GM13976 (cell line): ENCODE results near the gene OR4E2.
"Not testable (repeated sequence)": the region's sequence is repeated elsewhere in the genome, so short reads cannot be mapped to it uniquely, and the experiment has no call there.

ENCODE experiments used
- DNase-seq: peaks from one replicate; pipeline ENCODE4 v3.0.0; 2012; ENCODE audit warnings: low spot score
- CTCF ChIP-seq: IDR thresholded peaks from 2 replicates; pipeline ENCODE4 v1.5.1; 2012; ENCODE audit warnings: borderline replicate concordance, mild to moderate bottlenecking; ENCODE audit not compliant: insufficient read depth; ENCODE audit errors: extremely low read depth, missing control alignments, control extremely low read depth
- in situ Hi-C: fragments of 300-500 bp; cut with MboI; formaldehyde crosslinking; loops from one replicate; pipeline ENCODE4 v1.12.0; 2022; ENCODE audit warnings: low sequenced_read_pairs, mixed read lengths, inconsistent platforms; ENCODE audit not compliant: unreplicated experiment

OR4E2 gene

GRCh38 chr14:21680072-21680471, 26.4 kb downstream of the OR4E2 start:
- in situ Hi-C loops, result no loop called here
- no peak for DNase-seq
- no peak for TF ChIP-seq CTCF

- TF ChIP-seq CTCF, result no peak
- no peak for DNase-seq
- in situ Hi-C loops, result no loop called here
These were observed 32.8 kb downstream of the OR4E2 start for GRCh38 chr14:21686468-21686867.

GRCh38 chr14:21694425-21694824, 40.8 kb downstream of the OR4E2 start:
- in situ Hi-C loops, result no loop called here
- TF ChIP-seq CTCF, result no peak
- no peak for DNase-seq

GRCh38 chr14:21697662-21698061, 44.0 kb downstream of the OR4E2 start:
- DNase-seq, in situ Hi-C loops: not testable (repeated sequence)

GRCh38 chr14:21698538-21698937, 44.9 kb downstream of the OR4E2 start:
- in situ Hi-C loops, DNase-seq: not testable (repeated sequence)

GRCh38 chr14:21699551-21699950, 45.9 kb downstream of the OR4E2 start:
- no peak for TF ChIP-seq CTCF
- in situ Hi-C loops, result no loop called here
- DNase-seq, result no peak

GRCh38 chr14:21702316-21702715, 48.7 kb downstream of the OR4E2 start:
- no peak for TF ChIP-seq CTCF
- in situ Hi-C loops, result no loop called here
- no peak for DNase-seq

- TF ChIP-seq CTCF, result no peak
- in situ Hi-C loops, result no loop called here
- no peak for DNase-seq
These were observed 50.0 kb downstream of the OR4E2 start for GRCh38 chr14:21703357-21704326.
